Glutamatergic neuron (in vitro differentiated cells): ENCODE results near the gene APOBEC3C. TPM values are rescaled to one million over a fixed set of nuclear protein-coding genes. Genes with fewer than 3 reads are reported as not detected.
"Not testable (repeated sequence)": the region's sequence is repeated elsewhere in the genome, so short reads cannot be mapped to it uniquely, and the experiment has no call there.

Experiments used
- DNase-seq: peaks from one replicate; pipeline ENCODE4 v3.0.0; 2022
- H3K27ac Mint-ChIP-seq: one replicate; pipeline ENCODE4 v1.8.0; 2020; ENCODE audit warnings: mild to moderate bottlenecking, mixed read lengths, inconsistent platforms; ENCODE audit not compliant: unreplicated experiment
- H3K27me3 Mint-ChIP-seq: one replicate; pipeline ENCODE4 v1.8.0; 2020; ENCODE audit warnings: mild to moderate bottlenecking, moderate library complexity, mixed read lengths, inconsistent platforms; ENCODE audit not compliant: unreplicated experiment
- H3K36me3 Mint-ChIP-seq: one replicate; pipeline ENCODE4 v1.8.0; 2020; ENCODE audit warnings: mild to moderate bottlenecking, mixed read lengths, inconsistent platforms; ENCODE audit not compliant: unreplicated experiment
- H3K4me1 Mint-ChIP-seq: one replicate; pipeline ENCODE4 v1.8.0; 2020; ENCODE audit warnings: mild to moderate bottlenecking, low read depth, mixed read lengths, inconsistent platforms; ENCODE audit not compliant: unreplicated experiment
- H3K4me3 Mint-ChIP-seq: one replicate; pipeline ENCODE4 v1.8.0; 2020; ENCODE audit warnings: mild to moderate bottlenecking, mixed read lengths, inconsistent platforms; ENCODE audit not compliant: unreplicated experiment
- H3K9me3 Mint-ChIP-seq: one replicate; pipeline ENCODE4 v1.8.0; 2020; ENCODE audit warnings: mild to moderate bottlenecking, moderate library complexity, mixed read lengths, inconsistent platforms; ENCODE audit not compliant: unreplicated experiment
- CTCF ChIP-seq: fragments of 200-600 bp; sonication (generic); IDR thresholded peaks from one replicate; pipeline ENCODE4 v1.5.0; 2021; ENCODE audit not compliant: partially characterized antibody, unreplicated experiment
- total RNA-seq: library from RNA; stranded (reverse); fragmentation: NEBNext Ultra II Directional; extraction: Animal tissue kit (Norgen Biotek cat#: 25700); gene quantifications from one replicate; pipeline ENCODE4 v1.2.1, GENCODE V29; 2021; ENCODE audit not compliant: unreplicated experiment

APOBEC3C gene
- total RNA-seq, 1 donor from 2014 or later = 0.71 TPM

- no peaks in the 10 kb centered on the region for H3K36me3 Mint-ChIP-seq
- H3K4me1 Mint-ChIP-seq = no peaks in the 10 kb centered on the region
- no peak for TF ChIP-seq CTCF
- no peak for DNase-seq
- H3K27me3 Mint-ChIP-seq = peaks cover under 1% of the 10 kb centered on the region
- H3K4me3 Mint-ChIP-seq = no peak overlapping the region
- no peak overlapping the region for H3K27ac Mint-ChIP-seq
- peaks cover 3% of the 10 kb centered on the region for H3K9me3 Mint-ChIP-seq
Observed at GRCh38 chr22:39055658-39056057, 41.6 kb downstream of the APOBEC3C start.

GRCh38 chr22:39061290-39061689 is 47.2 kb downstream of the APOBEC3C start:
- not testable (repeated sequence) for H3K27ac Mint-ChIP-seq, H3K36me3 Mint-ChIP-seq, H3K4me3 Mint-ChIP-seq, DNase-seq, H3K27me3 Mint-ChIP-seq, H3K4me1 Mint-ChIP-seq, H3K9me3 Mint-ChIP-seq

GRCh38 chr22:39061951-39062350 is 47.9 kb downstream of the APOBEC3C start:
- DNase-seq, H3K27me3 Mint-ChIP-seq, H3K9me3 Mint-ChIP-seq, H3K27ac Mint-ChIP-seq, H3K4me1 Mint-ChIP-seq, H3K36me3 Mint-ChIP-seq, H3K4me3 Mint-ChIP-seq: not testable (repeated sequence)

- not testable (repeated sequence) for H3K9me3 Mint-ChIP-seq, H3K27me3 Mint-ChIP-seq, H3K4me1 Mint-ChIP-seq, H3K36me3 Mint-ChIP-seq, DNase-seq, H3K4me3 Mint-ChIP-seq, H3K27ac Mint-ChIP-seq
Observed at GRCh38 chr22:39063904-39064303, 49.8 kb downstream of the APOBEC3C start.

GRCh38 chr22:39066442-39067276 is 52.6 kb downstream of the APOBEC3C start:
- not testable (repeated sequence) for H3K4me3 Mint-ChIP-seq, DNase-seq, H3K27me3 Mint-ChIP-seq, H3K9me3 Mint-ChIP-seq, H3K27ac Mint-ChIP-seq, H3K4me1 Mint-ChIP-seq, H3K36me3 Mint-ChIP-seq

GRCh38 chr22:39068033-39068785 is 54.2 kb downstream of the APOBEC3C start:
- Mint-ChIP-seq H3K9me3 (no peaks in the 10 kb centered on the region), H3K27ac (no peak overlapping the region), H3K4me3 (no peak overlapping the region), H3K27me3 (peaks cover 3% of the 10 kb centered on the region), H3K36me3 (no peaks in the 10 kb centered on the region), H3K4me1 (no peaks in the 10 kb centered on the region)
- no peak for TF ChIP-seq CTCF
- DNase-seq = no peak

Other genes starting within 250 kb of the APOBEC3C start
- 19.4 TPM for gene DNAL4, start 220.1 kb upstream of the APOBEC3C start, total RNA-seq
- 9.2 TPM for gene NPTXR, start 170.2 kb upstream of the APOBEC3C start, total RNA-seq
- 27.6 TPM for gene CBX6, start 142.0 kb upstream of the APOBEC3C start, total RNA-seq
- gene APOBEC3A, start 56.6 kb upstream of the APOBEC3C start, total RNA-seq = not detected
- not detected for gene APOBEC3B, start 31.9 kb upstream of the APOBEC3C start, total RNA-seq
- gene APOBEC3D, start 6.9 kb downstream of the APOBEC3C start, total RNA-seq = 0.64 TPM
- gene APOBEC3F, start 26.6 kb downstream of the APOBEC3C start, total RNA-seq = 2.8 TPM
- 1.0 TPM for gene APOBEC3G, start 63.0 kb downstream of the APOBEC3C start, total RNA-seq
- gene APOBEC3H, start 83.0 kb downstream of the APOBEC3C start, total RNA-seq = not detected
- 5.9 TPM for gene CBX7, start 138.4 kb downstream of the APOBEC3C start, total RNA-seq
- 0.44 TPM for gene PDGFB, start 230.7 kb downstream of the APOBEC3C start, total RNA-seq